ENCODE measurements around the gene SGMS1. TPM values are rescaled to one million over a fixed set of nuclear protein-coding genes. Genes with fewer than 3 reads are reported as not detected.

The SGMS1 gene
- total and polyA plus RNA-seq, 4 experiments from 2014 or later, result 10.0 to 33.0 (median 20.3) TPM

- no peaks in the 10 kb centered on the region for H3K9me3 ChIP-seq (ENCODE audit: control insufficient read depth in 1 of 2, low read length in 2 of 2)
These were observed 18.3 kb downstream of the SGMS1 start for GRCh38 chr10:50605269-50605950.

GRCh38 chr10:50604809-50605208 is 18.9 kb downstream of the SGMS1 start:
- Histone ChIP-seq H3K4me1 (ENCODE audit: insufficient read depth, low read length) (peaks cover 79% of the 10 kb centered on the region), H3K36me3 (ENCODE audit: insufficient read depth, low read length) (no peaks in the 10 kb centered on the region), H3K9me3 (ENCODE audit: control insufficient read depth in 1 of 2, low read length in 2 of 2) (no peaks in the 10 kb centered on the region), H3K27me3 (ENCODE audit: insufficient read depth, low read length) (no peaks in the 10 kb centered on the region), H3K4me3 (ENCODE audit: low read length in 2 of 2) (no peak overlapping the region), H3K27ac (ENCODE audit: low read depth, low read length) (no peak overlapping the region)
- DNase-seq, result peak in 1 of 5 donors; percentile 19
- ChIA-PET CTCF (ENCODE audit: partially characterized antibody) (interaction anchor here (0.9 to 1.4 kb wide), 6 partner anchors 9 to 237 kb away, joined by 3 to 6 read pairs (median 4); no protein-coding TSS in a partner anchor), POLR2A (ENCODE audit: partially characterized antibody) (interaction anchor here (1.3 to 2.4 kb wide), 2 partner anchors 18 to 20 kb away, joined by 8 to 16 read pairs; no protein-coding TSS in a partner anchor)
- H3K36me3 Mint-ChIP-seq, result peaks cover 0 to 4% of the 10 kb centered on the region in 2 donors
- peak overlapping the region; percentile 6 to 94 (median 59) for H3K27ac Mint-ChIP-seq
- no peaks in the 10 kb centered on the region for H3K9me3 Mint-ChIP-seq
- H3K4me3 Mint-ChIP-seq, result peak overlapping the region in 6 of 8 donors; percentile 22 to 65 (median 53)
- intact Hi-C loops (cut with micrococcal nuclease), result loop anchor here (2.0 kb wide), 1 partner anchor 18 kb away; the partner anchor contains the start of gene SGMS1
- H3K27me3 Mint-ChIP-seq, result no peaks in the 10 kb centered on the region
- H3K4me1 Mint-ChIP-seq, result peaks cover 45 to 83% (median 73%) of the 10 kb centered on the region in 4 donors

More at GRCh38 chr10:50605269-50605950, 18.3 kb downstream of the SGMS1 start:
- DNase-seq, result no peak
- no peaks in the 10 kb centered on the region for H3K27me3 ChIP-seq (ENCODE audit: insufficient read depth, low read length)
- peaks cover 78% of the 10 kb centered on the region for H3K4me1 ChIP-seq (ENCODE audit: insufficient read depth, low read length)
- POLR2A ChIA-PET (ENCODE audit: partially characterized antibody), result interaction anchor here (1.3 to 2.4 kb wide), 2 partner anchors 17 to 19 kb away, joined by 8 to 16 read pairs; no protein-coding TSS in a partner anchor
- CTCF ChIA-PET (ENCODE audit: partially characterized antibody), result interaction anchor here (0.9 to 1.4 kb wide), 6 partner anchors 8 to 238 kb away, joined by 3 to 6 read pairs (median 4); no protein-coding TSS in a partner anchor
- H3K4me3 ChIP-seq (ENCODE audit: low read length in 2 of 2), result no peak overlapping the region
- H3K36me3 Mint-ChIP-seq, result peaks cover 0 to 4% of the 10 kb centered on the region in 2 donors
- peaks cover 46 to 83% (median 73%) of the 10 kb centered on the region in 4 donors for H3K4me1 Mint-ChIP-seq
- no peaks in the 10 kb centered on the region for H3K9me3 Mint-ChIP-seq
- H3K36me3 ChIP-seq (ENCODE audit: insufficient read depth, low read length), result no peaks in the 10 kb centered on the region
- peak overlapping the region in 6 of 8 donors; percentile 22 to 65 (median 53) for H3K4me3 Mint-ChIP-seq
- no peaks in the 10 kb centered on the region for H3K27me3 Mint-ChIP-seq
- intact Hi-C loops (cut with micrococcal nuclease), result loop anchor here (2.0 kb wide), 1 partner anchor 17 kb away; the partner anchor contains the start of gene SGMS1
- no peak overlapping the region for H3K27ac ChIP-seq (ENCODE audit: low read depth, low read length)
- peak overlapping the region; percentile 6 to 94 (median 59) for H3K27ac Mint-ChIP-seq

GRCh38 chr10:50604049-50604640 is 19.6 kb downstream of the SGMS1 start:
- no peak for DNase-seq
- H3K4me1 Mint-ChIP-seq, result peaks cover 45 to 81% (median 72%) of the 10 kb centered on the region in 4 donors
- H3K36me3 Mint-ChIP-seq, result peaks cover 0 to 4% of the 10 kb centered on the region in 2 donors
- no peaks in the 10 kb centered on the region for H3K27me3 ChIP-seq (ENCODE audit: insufficient read depth, low read length)
- H3K4me3 ChIP-seq (ENCODE audit: low read length in 2 of 2), result no peak overlapping the region
- no peaks in the 10 kb centered on the region for H3K9me3 Mint-ChIP-seq
- H3K27ac ChIP-seq (ENCODE audit: low read depth, low read length), result no peak overlapping the region
- no peaks in the 10 kb centered on the region for H3K36me3 ChIP-seq (ENCODE audit: insufficient read depth, low read length)
- H3K9me3 ChIP-seq (ENCODE audit: control insufficient read depth in 1 of 2, low read length in 2 of 2), result no peaks in the 10 kb centered on the region
- H3K4me1 ChIP-seq (ENCODE audit: insufficient read depth, low read length), result peaks cover 77% of the 10 kb centered on the region
- ChIA-PET CTCF (ENCODE audit: partially characterized antibody) (interaction anchor here (0.9 to 1.5 kb wide), 4 partner anchors 12 to 50 kb away, joined by 3 to 6 read pairs (median 4); no protein-coding TSS in a partner anchor), POLR2A (ENCODE audit: partially characterized antibody) (interaction anchor here (1.3 to 2.4 kb wide), 2 partner anchors 18 to 21 kb away, joined by 8 to 16 read pairs; no protein-coding TSS in a partner anchor)
- H3K27me3 Mint-ChIP-seq, result no peaks in the 10 kb centered on the region
- peak overlapping the region in 5 of 7 donors; percentile 6 to 94 (median 79) for H3K27ac Mint-ChIP-seq
- intact Hi-C loops (cut with micrococcal nuclease), result loop anchor here (2.0 kb wide), 1 partner anchor 19 kb away; the partner anchor contains the start of gene SGMS1
- peak overlapping the region in 3 of 8 donors; percentile 1 to 68 (median 63) for H3K4me3 Mint-ChIP-seq

- Mint-ChIP-seq H3K9me3 (no peaks in the 10 kb centered on the region), H3K27ac (peak overlapping the region in 1 of 7 donors; percentile 65), H3K4me1 (peaks cover 51 to 89% (median 72%) of the 10 kb centered on the region in 4 donors), H3K36me3 (peaks cover 0 to 4% of the 10 kb centered on the region in 2 donors), H3K27me3 (no peaks in the 10 kb centered on the region), H3K4me3 (no peak overlapping the region)
- POLR2A ChIA-PET (ENCODE audit: partially characterized antibody), result interaction anchor here (2.4 kb wide), 1 partner anchor 21 kb away, joined by 16 read pairs; no protein-coding TSS in a partner anchor
- H3K4me3 ChIP-seq (ENCODE audit: low read length in 2 of 2), result no peak overlapping the region
- CTCF ChIA-PET (ENCODE audit: partially characterized antibody), result interaction anchor here (0.9 to 1.5 kb wide), 3 partner anchors 11 to 19 kb away, joined by 3 to 4 read pairs (median 4); no protein-coding TSS in a partner anchor
- no peaks in the 10 kb centered on the region for H3K27me3 ChIP-seq (ENCODE audit: insufficient read depth, low read length)
- intact Hi-C loops (cut with micrococcal nuclease), result no loop called here
- no peak for DNase-seq
- H3K4me1 ChIP-seq (ENCODE audit: insufficient read depth, low read length), result peaks cover 71% of the 10 kb centered on the region
- no peak overlapping the region for H3K27ac ChIP-seq (ENCODE audit: low read depth, low read length)
- H3K36me3 ChIP-seq (ENCODE audit: insufficient read depth, low read length), result no peaks in the 10 kb centered on the region
- H3K9me3 ChIP-seq (ENCODE audit: control insufficient read depth in 1 of 2, low read length in 2 of 2), result no peaks in the 10 kb centered on the region
These were observed 20.5 kb downstream of the SGMS1 start for GRCh38 chr10:50603151-50603850.

GRCh38 chr10:50601974-50602373 is 21.8 kb downstream of the SGMS1 start:
- ChIA-PET CTCF (ENCODE audit: partially characterized antibody) (interaction anchor here (1.1 to 1.9 kb wide), 3 partner anchors 12 to 19 kb away, joined by 4 to 6 read pairs (median 4); no protein-coding TSS in a partner anchor), POLR2A (ENCODE audit: partially characterized antibody) (no interaction called here)
- DNase-seq, result no peak
- H3K4me1 Mint-ChIP-seq, result peaks cover 43 to 84% (median 65%) of the 10 kb centered on the region in 4 donors
- intact Hi-C loops (cut with micrococcal nuclease), result no loop called here
- H3K4me3 ChIP-seq (ENCODE audit: low read length in 2 of 2), result no peak overlapping the region
- peak overlapping the region in 1 of 8 donors; percentile 35 for H3K4me3 Mint-ChIP-seq
- H3K9me3 Mint-ChIP-seq, result no peaks in the 10 kb centered on the region
- no peaks in the 10 kb centered on the region for H3K27me3 ChIP-seq (ENCODE audit: insufficient read depth, low read length)
- H3K9me3 ChIP-seq (ENCODE audit: control insufficient read depth in 1 of 2, low read length in 2 of 2), result no peaks in the 10 kb centered on the region
- no peaks in the 10 kb centered on the region for H3K36me3 ChIP-seq (ENCODE audit: insufficient read depth, low read length)
- no peak overlapping the region for H3K27ac ChIP-seq (ENCODE audit: low read depth, low read length)
- peaks cover 0 to 4% of the 10 kb centered on the region in 2 donors for H3K36me3 Mint-ChIP-seq
- H3K4me1 ChIP-seq (ENCODE audit: insufficient read depth, low read length), result peaks cover 58% of the 10 kb centered on the region
- H3K27ac Mint-ChIP-seq, result peak overlapping the region in 1 of 7 donors; percentile 77
- no peaks in the 10 kb centered on the region for H3K27me3 Mint-ChIP-seq

GRCh38 chr10:50600831-50601477 is 22.8 kb downstream of the SGMS1 start:
- Histone ChIP-seq H3K4me1 (ENCODE audit: insufficient read depth, low read length) (peaks cover 50% of the 10 kb centered on the region), H3K27ac (ENCODE audit: low read depth, low read length) (no peak overlapping the region), H3K9me3 (ENCODE audit: control insufficient read depth in 1 of 2, low read length in 2 of 2) (no peaks in the 10 kb centered on the region), H3K36me3 (ENCODE audit: insufficient read depth, low read length) (no peaks in the 10 kb centered on the region), H3K4me3 (ENCODE audit: low read length in 2 of 2) (no peak overlapping the region), H3K27me3 (ENCODE audit: insufficient read depth, low read length) (no peaks in the 10 kb centered on the region)
- Mint-ChIP-seq H3K4me1 (peaks cover 40 to 81% (median 63%) of the 10 kb centered on the region in 4 donors), H3K27me3 (no peaks in the 10 kb centered on the region), H3K27ac (no peak overlapping the region), H3K9me3 (no peaks in the 10 kb centered on the region), H3K4me3 (peak overlapping the region in 1 of 8 donors; percentile 2), H3K36me3 (peaks cover 0 to 4% of the 10 kb centered on the region in 2 donors)
- ChIA-PET POLR2A (ENCODE audit: partially characterized antibody) (no interaction called here), CTCF (ENCODE audit: partially characterized antibody) (interaction anchor here (1.1 to 1.9 kb wide), 2 partner anchors 13 to 20 kb away, joined by 4 to 6 read pairs; no protein-coding TSS in a partner anchor)
- intact Hi-C loops (cut with micrococcal nuclease), result no loop called here
- no peak for DNase-seq

Data from CD4-positive, alpha-beta memory T cell (primary cell).